Endodermal cell (in vitro differentiated cells): ENCODE results near the gene KRTAP10-7. TPM values are rescaled to one million over a fixed set of nuclear protein-coding genes. Genes with fewer than 3 reads are reported as not detected.
"Not testable (repeated sequence)": the region's sequence is repeated elsewhere in the genome, so short reads cannot be mapped to it uniquely, and the experiment has no call there.

Source experiments
- DNase-seq: peaks from one replicate; pipeline ENCODE4 v3.0.0-alpha.2; 2017
- H3K27ac ChIP-seq: 2 replicates; pipeline ENCODE4 v1.5.1; 2013; ENCODE audit warnings: mild to moderate bottlenecking, low read depth, low read length, moderate library complexity
- H3K27me3 ChIP-seq: 2 replicates; pipeline ENCODE4 v1.6.1; 2013; ENCODE audit warnings: mild to moderate bottlenecking, low read length, moderate library complexity; ENCODE audit not compliant: insufficient read depth, control insufficient read depth, poor library complexity, severe bottlenecking
- H3K36me3 ChIP-seq: 2 replicates; pipeline ENCODE4 v1.7.0; 2013; ENCODE audit warnings: mild to moderate bottlenecking, low read length, moderate library complexity; ENCODE audit not compliant: control insufficient read depth, insufficient read depth
- H3K4me1 ChIP-seq: one replicate; pipeline ENCODE4 v1.7.0; 2013; ENCODE audit warnings: low read length; ENCODE audit not compliant: control insufficient read depth, insufficient read depth
- H3K4me3 ChIP-seq: 2 replicates; pipeline ENCODE4 v1.5.1; 2013; ENCODE audit warnings: mild to moderate bottlenecking, low read length, moderate library complexity
- H3K9ac ChIP-seq: 2 replicates; pipeline ENCODE4 v1.6.1; 2013; ENCODE audit warnings: mild to moderate bottlenecking, low read length, moderate library complexity; ENCODE audit not compliant: poor library complexity, severe bottlenecking; ENCODE audit errors: extremely low read depth
- H3K9me3 ChIP-seq: 2 replicates; pipeline ENCODE4 v1.6.1; 2013; ENCODE audit warnings: mild to moderate bottlenecking, low read length, moderate library complexity; ENCODE audit not compliant: control insufficient read depth
- H3K27ac Mint-ChIP-seq: 2 replicates; pipeline ENCODE4 v1.8.0; 2020; ENCODE audit warnings: mixed read lengths
- H3K27me3 Mint-ChIP-seq: 2 replicates; pipeline ENCODE4 v1.8.0; 2021; ENCODE audit warnings: mild to moderate bottlenecking, mixed read lengths; ENCODE audit not compliant: insufficient read depth
- H3K36me3 Mint-ChIP-seq: 2 replicates; pipeline ENCODE4 v1.8.0; 2020; ENCODE audit warnings: low read depth, mixed read lengths
- H3K4me1 Mint-ChIP-seq: 2 replicates; pipeline ENCODE4 v1.8.0; 2020; ENCODE audit warnings: mixed read lengths
- H3K4me3 Mint-ChIP-seq: 2 replicates; pipeline ENCODE4 v1.8.0; 2020; ENCODE audit warnings: mild to moderate bottlenecking, moderate library complexity, mixed read lengths
- H3K9me3 Mint-ChIP-seq: 2 replicates; pipeline ENCODE4 v1.8.0; 2020; ENCODE audit warnings: mild to moderate bottlenecking, mixed read lengths
- WGBS, 2 experiments: methylation state at CpG; one replicate each; pipeline versions ENCODE4 v1.1.5 to v1.1.7; 2013; ENCODE audit warnings: missing lambda C conversion rate in 2 of 2, mixed read lengths in 1 of 2; ENCODE audit not compliant: insufficient coverage in 1 of 2, insufficient read length in 1 of 2; 5-methylcytosine and 5-hydroxymethylcytosine counted together
- long read RNA-seq, 4 experiments: library from polyadenylated mRNA in 2 of 4; library from RNA in 1 of 4; library from capped mRNA in 1 of 4; stranded (forward) in 3 of 4; unstranded in 1 of 4; transcript quantifications; one replicate each; pipeline ENCODE4 v2.0.0, GENCODE V29; 2020 to 2021; ENCODE audit warnings: inconsistent platforms in 1 of 4
- polyA plus RNA-seq, 2 experiments: library from polyadenylated mRNA; stranded (reverse); fragments of 50-300 nt; gene quantifications; one replicate each; pipeline ENCODE4 v1.2.3, GENCODE V29; 2013
- total RNA-seq, 2 donors: library from RNA; stranded (reverse); fragmentation: NEBNext Ultra II Directional in 1 of 2; extraction: Animal tissue kit (Norgen Biotek cat#: 25700) in 1 of 2; gene quantifications; 2 replicates in 1 of 2; 3 replicates in 1 of 2; pipeline ENCODE4 v1.2.1, GENCODE V29; 2021
- TF ChIP-seq, protein P1 (sequence below): fragments of 200-600 bp; sonication (generic); conservative IDR thresholded peaks from 2 replicates; pipeline ENCODE4 v1.5.0; 2021; ENCODE audit warnings: antibody characterized with exemption, mild to moderate bottlenecking

The KRTAP10-7 gene, protein sequence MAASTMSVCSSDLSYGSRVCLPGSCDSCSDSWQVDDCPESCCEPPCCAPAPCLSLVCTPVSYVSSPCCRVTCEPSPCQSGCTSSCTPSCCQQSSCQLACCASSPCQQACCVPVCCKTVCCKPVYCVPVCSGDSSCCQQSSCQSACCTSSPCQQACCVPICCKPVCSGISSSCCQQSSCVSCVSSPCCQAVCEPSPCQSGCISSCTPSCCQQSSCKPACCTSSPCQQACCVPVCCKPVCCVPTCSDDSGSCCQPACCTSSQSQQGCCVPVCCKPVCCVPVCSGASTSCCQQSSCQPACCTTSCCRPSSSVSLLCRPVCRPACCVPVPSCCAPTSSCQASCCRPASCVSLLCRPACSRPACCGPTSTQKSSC
- total RNA-seq: not detected
- polyA plus RNA-seq (2013, experiment 1 of 2): not detected
- polyA plus RNA-seq (2013, experiment 2 of 2): not detected
- long read RNA-seq, experiment 1: 0 reads
- long read RNA-seq, experiment 2: 0 reads
- long read RNA-seq, experiment 3: 0 reads
- long read RNA-seq, experiment 4: 0 reads

DNA sequence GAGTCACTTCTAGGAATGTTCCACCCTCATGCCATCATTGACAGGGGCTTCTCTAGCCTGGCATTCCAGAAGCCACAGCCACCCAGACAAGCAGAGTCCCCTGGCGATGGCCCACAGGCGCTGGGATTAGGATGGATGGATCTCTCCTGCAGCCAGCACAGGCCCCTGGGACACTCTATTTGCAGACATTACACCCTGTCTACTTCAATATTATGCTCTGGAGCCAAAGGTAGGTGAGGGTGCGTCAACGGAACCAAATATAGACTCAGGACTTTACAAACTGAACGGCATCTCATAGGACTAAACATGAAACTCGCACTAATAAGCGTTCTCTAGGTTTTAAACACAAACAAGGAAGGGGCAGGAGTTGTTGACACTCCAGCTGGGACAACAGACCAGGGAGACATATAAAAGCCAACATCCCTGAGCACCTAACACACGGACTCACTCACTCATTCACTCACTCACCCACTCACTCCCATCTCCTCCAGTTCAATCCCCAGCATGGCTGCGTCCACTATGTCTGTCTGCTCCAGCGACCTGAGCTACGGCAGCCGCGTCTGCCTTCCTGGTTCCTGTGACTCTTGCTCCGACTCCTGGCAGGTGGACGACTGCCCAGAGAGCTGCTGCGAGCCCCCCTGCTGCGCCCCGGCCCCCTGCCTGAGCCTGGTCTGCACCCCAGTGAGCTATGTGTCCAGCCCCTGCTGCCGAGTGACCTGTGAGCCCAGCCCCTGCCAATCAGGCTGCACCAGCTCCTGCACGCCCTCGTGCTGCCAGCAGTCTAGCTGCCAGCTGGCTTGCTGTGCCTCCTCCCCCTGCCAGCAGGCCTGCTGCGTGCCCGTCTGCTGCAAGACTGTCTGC, at the start of gene KRTAP10-7:
KRTAP10-7 (plus strand) TSS at position 480 of the 861 bp plus-strand sequence; CDS start at position 505, 25 bp downstream.
- H3K9me3 ChIP-seq: peaks cover 13% of the 10 kb centered on the region
- H3K4me1 Mint-ChIP-seq, H3K4me3 Mint-ChIP-seq, H3K9ac ChIP-seq, H3K36me3 Mint-ChIP-seq, H3K4me1 ChIP-seq, H3K4me3 ChIP-seq, H3K27me3 Mint-ChIP-seq, H3K27ac ChIP-seq, H3K9me3 Mint-ChIP-seq, H3K36me3 ChIP-seq, H3K27ac Mint-ChIP-seq, H3K27me3 ChIP-seq: not testable (repeated sequence)
- DNase-seq: peak; percentile 40
- WGBS, 2 experiments: 91 to 95% methylated on average over 6 to 21 of the region's 23 CpGs

DNA sequence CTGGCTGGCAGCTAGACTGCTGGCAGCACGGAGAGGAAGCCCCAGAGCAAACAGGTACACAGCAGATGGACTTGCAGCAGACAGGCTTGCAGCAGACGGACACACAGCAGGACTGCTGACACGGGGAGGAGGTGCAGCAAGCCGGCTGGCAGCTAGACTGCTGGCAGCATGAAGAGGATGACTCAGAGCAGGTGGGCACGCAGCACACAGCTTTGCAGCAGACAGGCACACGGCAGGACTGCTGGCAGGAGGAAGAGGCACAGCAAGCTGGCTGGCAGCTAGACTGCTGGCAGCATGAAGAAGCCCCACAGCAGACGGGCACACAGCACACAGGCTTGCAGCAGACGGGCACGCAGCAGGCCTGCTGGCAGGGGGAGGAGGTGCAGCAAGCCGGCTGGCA, 49.6 kb upstream of the KRTAP10-7 start:
- H3K9me3 ChIP-seq: no peaks in the 10 kb centered on the region
- H3K9me3 Mint-ChIP-seq: peaks cover 9% of the 10 kb centered on the region
- H3K36me3 Mint-ChIP-seq: no peaks in the 10 kb centered on the region
- no peaks in the 10 kb centered on the region for H3K36me3 ChIP-seq
- H3K27ac ChIP-seq: no peak overlapping the region
- 73 to 81% methylated on average over 7 to 10 of the region's 10 CpGs for WGBS, 2 experiments
- peaks cover 14% of the 10 kb centered on the region for H3K4me1 Mint-ChIP-seq
- H3K4me3 ChIP-seq: no peak overlapping the region
- H3K27me3 Mint-ChIP-seq: peaks cover 1% of the 10 kb centered on the region
- TF ChIP-seq, protein P1, sequence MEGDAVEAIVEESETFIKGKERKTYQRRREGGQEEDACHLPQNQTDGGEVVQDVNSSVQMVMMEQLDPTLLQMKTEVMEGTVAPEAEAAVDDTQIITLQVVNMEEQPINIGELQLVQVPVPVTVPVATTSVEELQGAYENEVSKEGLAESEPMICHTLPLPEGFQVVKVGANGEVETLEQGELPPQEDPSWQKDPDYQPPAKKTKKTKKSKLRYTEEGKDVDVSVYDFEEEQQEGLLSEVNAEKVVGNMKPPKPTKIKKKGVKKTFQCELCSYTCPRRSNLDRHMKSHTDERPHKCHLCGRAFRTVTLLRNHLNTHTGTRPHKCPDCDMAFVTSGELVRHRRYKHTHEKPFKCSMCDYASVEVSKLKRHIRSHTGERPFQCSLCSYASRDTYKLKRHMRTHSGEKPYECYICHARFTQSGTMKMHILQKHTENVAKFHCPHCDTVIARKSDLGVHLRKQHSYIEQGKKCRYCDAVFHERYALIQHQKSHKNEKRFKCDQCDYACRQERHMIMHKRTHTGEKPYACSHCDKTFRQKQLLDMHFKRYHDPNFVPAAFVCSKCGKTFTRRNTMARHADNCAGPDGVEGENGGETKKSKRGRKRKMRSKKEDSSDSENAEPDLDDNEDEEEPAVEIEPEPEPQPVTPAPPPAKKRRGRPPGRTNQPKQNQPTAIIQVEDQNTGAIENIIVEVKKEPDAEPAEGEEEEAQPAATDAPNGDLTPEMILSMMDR: no peak
- no peak overlapping the region for H3K9ac ChIP-seq
- H3K4me1 ChIP-seq: no peaks in the 10 kb centered on the region
- H3K4me3 Mint-ChIP-seq: no peak overlapping the region
- DNase-seq: no peak
- no peaks in the 10 kb centered on the region for H3K27me3 ChIP-seq
- no peak overlapping the region for H3K27ac Mint-ChIP-seq

DNA sequence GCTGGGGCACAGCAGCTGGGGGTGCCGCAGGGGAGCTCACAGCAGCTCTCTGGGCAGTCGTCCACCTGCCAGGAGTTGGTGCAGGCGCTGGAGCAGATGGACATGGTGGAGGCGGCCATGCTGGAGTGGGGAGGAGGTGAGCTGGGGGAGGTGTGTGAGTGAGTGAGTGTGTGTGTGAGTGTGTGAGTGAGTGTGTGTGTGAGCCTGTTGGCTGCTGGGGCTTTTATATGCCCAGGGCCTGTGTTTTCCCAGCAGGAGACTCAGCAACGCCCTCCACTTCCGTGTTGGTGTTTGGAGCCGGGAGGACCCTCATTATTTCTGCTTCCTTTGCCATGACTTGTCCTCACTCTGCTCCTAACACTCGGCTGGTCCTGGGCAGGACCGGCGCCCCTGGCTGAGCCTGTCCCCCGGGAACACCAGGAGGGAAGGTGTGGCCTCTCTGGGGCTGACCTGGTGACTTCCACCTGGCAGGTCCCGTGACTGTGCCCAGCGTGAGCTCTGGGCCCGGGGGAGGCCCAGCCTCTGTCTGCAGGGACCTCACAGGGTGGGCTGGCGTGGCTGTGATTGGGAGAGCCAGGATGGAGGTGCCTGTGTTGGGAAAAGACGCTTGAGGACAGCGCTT, 48.9 kb upstream of the KRTAP10-7 start, which contains the start of gene KRTAP10-2:
KRTAP10-2 (minus strand) TSS at position 166 of the 622 bp plus-strand sequence; CDS start at position 119, 47 bp downstream.
- Histone ChIP-seq H3K9ac (no peak within 1 kb of the TSS), H3K4me1 (no peaks in the 10 kb centered on the region), H3K9me3 (no peaks in the 10 kb centered on the region), H3K36me3 (no peaks in the 10 kb centered on the region), H3K4me3 (no peak within 1 kb of the TSS), H3K27me3 (no peaks in the 10 kb centered on the region), H3K27ac (no peak within 1 kb of the TSS)
- Mint-ChIP-seq H3K4me3 (no peak within 1 kb of the TSS), H3K27ac (peak within 1 kb of the TSS; percentile 38), H3K9me3 (peaks cover 6% of the 10 kb centered on the region), H3K4me1 (peaks cover 14% of the 10 kb centered on the region), H3K27me3 (peaks cover 1% of the 10 kb centered on the region), H3K36me3 (no peaks in the 10 kb centered on the region)
- WGBS, 2 experiments: 83 to 89% methylated on average over 5 to 17 of the region's 17 CpGs
- peak; percentile 55 for DNase-seq
- TF ChIP-seq, protein P1: no peak
